Measurements from ENCODE around the gene LRP5.

GRCh38 chr11:68362801-68363379 lies 50.5 kb downstream of the LRP5 start:
- TF ChIP-seq POLR2AphosphoS5 (IDR thresholded peaks at IDR 0.05) (peak; percentile 44 to 85 (median 73)), CTCF (IDR thresholded peaks at IDR 0.05) (no peak)
